ENCODE data around the gene FAM168A. TPM values are rescaled to one million over a fixed set of nuclear protein-coding genes. Genes with fewer than 3 reads are reported as not detected.

FAM168A gene
- polyA plus RNA-seq (ENCODE audit: low read depth in 6 of 6) = 1 to 10 TPM in 5 of 6 donors, under 1 TPM in 1; 0.04 to 4.1 (median 2.4) TPM

- ATAC-seq (ENCODE audit: low read depth in 2 of 2) (peak; percentile 92 to 93), DNase-seq (peak; percentile 84)
- Mint-ChIP-seq H3K27me3 (no peaks in the 10 kb centered on the region), H3K27ac (peak within 1 kb of the TSS; percentile 58 to 99 (median 96)), H3K4me1 (peaks cover 22 to 32% (median 23%) of the 10 kb centered on the region in 3 donors), H3K9me3 (no peaks in the 10 kb centered on the region), H3K4me3 (peak within 1 kb of the TSS; percentile 88 to 99 (median 96)), H3K36me3 (no peaks in the 10 kb centered on the region)
These were observed at the start of gene FAM168A for GRCh38 chr11:73597956-73598718. TSS of gene FAM168A (minus strand) at chr11:73598112. CDS start at chr11:73468474, 129,638 bp downstream.

- no peaks in the 10 kb centered on the region for H3K36me3 Mint-ChIP-seq
- ATAC-seq (ENCODE audit: low read depth in 2 of 2) (peak; percentile 98), DNase-seq (peak; percentile 87)
- H3K4me1 Mint-ChIP-seq = peaks cover 16 to 23% (median 22%) of the 10 kb centered on the region in 3 donors
- no peaks in the 10 kb centered on the region for H3K9me3 Mint-ChIP-seq
- peak overlapping the region; percentile 4 to 97 (median 82) for H3K27ac Mint-ChIP-seq
- peak overlapping the region; percentile 42 to 89 (median 76) for H3K4me3 Mint-ChIP-seq
- peaks cover 0 to 28% (median 7%) of the 10 kb centered on the region in 3 donors for H3K27me3 Mint-ChIP-seq
These were observed 49.7 kb upstream of the FAM168A start for GRCh38 chr11:73647459-73648100.

GRCh38 chr11:73645972-73646631 is 48.2 kb upstream of the FAM168A start, which contains the start of gene PLEKHB1:
TSS of gene PLEKHB1 (plus strand) at chr11:73646581. CDS start at chr11:73646609, 28 bp downstream.
- Mint-ChIP-seq H3K4me3 (peak within 1 kb of the TSS in 7 of 8 donors; percentile 68 to 89 (median 76)), H3K4me1 (peaks cover 16 to 23% (median 22%) of the 10 kb centered on the region in 3 donors), H3K36me3 (no peaks in the 10 kb centered on the region), H3K27me3 (peaks cover 0 to 28% (median 8%) of the 10 kb centered on the region in 3 donors), H3K27ac (peak within 1 kb of the TSS in 5 of 6 donors; percentile 33 to 89 (median 86)), H3K9me3 (no peaks in the 10 kb centered on the region)
- ATAC-seq (ENCODE audit: low read depth in 2 of 2) (no peak), DNase-seq (no peak)

GRCh38 chr11:73645121-73645969 is 47.4 kb upstream of the FAM168A start:
- no peak for ATAC-seq (ENCODE audit: low read depth in 2 of 2)
- Mint-ChIP-seq H3K27me3 (peaks cover 0 to 33% (median 11%) of the 10 kb centered on the region in 3 donors), H3K9me3 (no peaks in the 10 kb centered on the region), H3K27ac (peak overlapping the region in 3 of 6 donors; percentile 17 to 33 (median 18)), H3K4me3 (no peak overlapping the region), H3K36me3 (no peaks in the 10 kb centered on the region), H3K4me1 (peaks cover 16 to 23% (median 22%) of the 10 kb centered on the region in 3 donors)
- no peak for DNase-seq

- no peak overlapping the region for H3K27ac Mint-ChIP-seq
- ATAC-seq (ENCODE audit: low read depth in 2 of 2) = no peak
- H3K4me3 Mint-ChIP-seq = no peak overlapping the region
These were observed 43.8 kb upstream of the FAM168A start for GRCh38 chr11:73641668-73642067.

GRCh38 chr11:73640592-73640991 is 42.7 kb upstream of the FAM168A start:
- Mint-ChIP-seq H3K4me3 (no peak overlapping the region), H3K27ac (no peak overlapping the region), H3K9me3 (no peaks in the 10 kb centered on the region), H3K36me3 (no peaks in the 10 kb centered on the region), H3K27me3 (peaks cover 0 to 20% (median 14%) of the 10 kb centered on the region in 3 donors), H3K4me1 (peaks cover 0 to under 1% (median 0%) of the 10 kb centered on the region in 3 donors)
- DNase-seq (no peak), ATAC-seq (ENCODE audit: low read depth in 2 of 2) (no peak)

More at GRCh38 chr11:73641668-73642067, 43.8 kb upstream of the FAM168A start:
- H3K4me1 Mint-ChIP-seq = peaks cover under 1 to 5% (median 3%) of the 10 kb centered on the region in 3 donors
- no peaks in the 10 kb centered on the region for H3K36me3 Mint-ChIP-seq
- DNase-seq = no peak
- peaks cover 0 to 25% (median 14%) of the 10 kb centered on the region in 3 donors for H3K27me3 Mint-ChIP-seq
- H3K9me3 Mint-ChIP-seq = no peaks in the 10 kb centered on the region

GRCh38 chr11:73637012-73637411 is 39.1 kb upstream of the FAM168A start:
- Mint-ChIP-seq H3K4me3 (no peak overlapping the region), H3K9me3 (peaks cover 0 to 8% (median 3%) of the 10 kb centered on the region in 7 donors), H3K27ac (no peak overlapping the region), H3K4me1 (no peaks in the 10 kb centered on the region), H3K27me3 (peaks cover 0 to 6% (median 6%) of the 10 kb centered on the region in 3 donors), H3K36me3 (no peaks in the 10 kb centered on the region)
- ATAC-seq (ENCODE audit: low read depth in 2 of 2) (no peak), DNase-seq (no peak)

- H3K36me3 Mint-ChIP-seq = no peaks in the 10 kb centered on the region
- peaks cover 0 to 6% (median 6%) of the 10 kb centered on the region in 3 donors for H3K27me3 Mint-ChIP-seq
- no peaks in the 10 kb centered on the region for H3K4me1 Mint-ChIP-seq
- H3K9me3 Mint-ChIP-seq = peaks cover 0 to 13% (median 3%) of the 10 kb centered on the region in 7 donors
- no peak overlapping the region for H3K27ac Mint-ChIP-seq
- H3K4me3 Mint-ChIP-seq = no peak overlapping the region
- ATAC-seq (ENCODE audit: low read depth in 2 of 2) = no peak
- no peak for DNase-seq
These were observed 38.3 kb upstream of the FAM168A start for GRCh38 chr11:73636249-73636648.

- H3K4me3 Mint-ChIP-seq = no peak overlapping the region
- H3K36me3 Mint-ChIP-seq = no peaks in the 10 kb centered on the region
- H3K9me3 Mint-ChIP-seq = peaks cover 0 to 15% (median 3%) of the 10 kb centered on the region in 7 donors
- no peak for DNase-seq
- no peak overlapping the region for H3K27ac Mint-ChIP-seq
- peaks cover 0 to 6% (median 5%) of the 10 kb centered on the region in 3 donors for H3K27me3 Mint-ChIP-seq
- H3K4me1 Mint-ChIP-seq = no peaks in the 10 kb centered on the region
- no peak for ATAC-seq (ENCODE audit: low read depth in 2 of 2)
These were observed 37.8 kb upstream of the FAM168A start for GRCh38 chr11:73635721-73636120.

GRCh38 chr11:73633999-73634398 is 36.1 kb upstream of the FAM168A start:
- DNase-seq = no peak
- H3K27me3 Mint-ChIP-seq = no peaks in the 10 kb centered on the region

GRCh38 chr11:73632996-73633395 is 35.1 kb upstream of the FAM168A start:
- no peaks in the 10 kb centered on the region for H3K27me3 Mint-ChIP-seq
- no peaks in the 10 kb centered on the region for H3K4me1 Mint-ChIP-seq
- H3K27ac Mint-ChIP-seq = no peak overlapping the region
- DNase-seq = no peak
- ATAC-seq (ENCODE audit: low read depth in 2 of 2) = no peak
- no peak overlapping the region for H3K4me3 Mint-ChIP-seq
- H3K9me3 Mint-ChIP-seq = peaks cover 0 to 17% (median 3%) of the 10 kb centered on the region in 7 donors
- H3K36me3 Mint-ChIP-seq = no peaks in the 10 kb centered on the region

More at GRCh38 chr11:73633999-73634398, 36.1 kb upstream of the FAM168A start:
- Mint-ChIP-seq H3K36me3 (no peaks in the 10 kb centered on the region), H3K4me3 (no peak overlapping the region), H3K27ac (no peak overlapping the region), H3K9me3 (peaks cover 0 to 17% (median 3%) of the 10 kb centered on the region in 7 donors), H3K4me1 (no peaks in the 10 kb centered on the region)
- no peak for ATAC-seq (ENCODE audit: low read depth in 2 of 2)

- Mint-ChIP-seq H3K27me3 (peaks cover 0 to 4% (median 1%) of the 10 kb centered on the region in 3 donors), H3K4me1 (peaks cover 0 to 5% (median 4%) of the 10 kb centered on the region in 3 donors), H3K27ac (no peak overlapping the region), H3K9me3 (peaks cover 0 to 17% (median 3%) of the 10 kb centered on the region in 7 donors), H3K36me3 (no peaks in the 10 kb centered on the region), H3K4me3 (no peak overlapping the region)
- DNase-seq (no peak), ATAC-seq (ENCODE audit: low read depth in 2 of 2) (no peak)
These were observed 32.0 kb upstream of the FAM168A start for GRCh38 chr11:73629907-73630306.
